Lung (tissue), 12 donors: ENCODE measurements around the gene INPP4B. TPM values are rescaled to one million over a fixed set of nuclear protein-coding genes. Genes with fewer than 3 reads are reported as not detected.

Source experiments
- ATAC-seq: fragments of 200-7000 bp; cut with Tn5 transposase; one replicate; pipeline ENCODE4 v1.9.1; 2020; ENCODE audit warnings: moderate number of reproducible peaks; ENCODE audit not compliant: insufficient read depth, low FRiP score
- DNase-seq, 3 donors: peaks; one replicate each; pipeline ENCODE4 v3.0.0-alpha.2; 2013 to 2017
- H3K27ac ChIP-seq, 2 donors: one replicate each; pipeline ENCODE4 v1.5.1; 2013; ENCODE audit warnings: mild to moderate bottlenecking in 2 of 2, moderate library complexity in 2 of 2, control low read depth in 1 of 2, inconsistent platforms in 1 of 2, low read depth in 1 of 2, low read length in 1 of 2
- H3K27me3 ChIP-seq, 3 donors: one replicate each; pipeline ENCODE4 v1.5.1; 2013; ENCODE audit warnings: low read length in 2 of 3; ENCODE audit not compliant: control insufficient read depth in 3 of 3, insufficient read depth in 3 of 3
- H3K36me3 ChIP-seq, 4 donors: one replicate each; pipeline ENCODE4 v1.5.1; 2013; ENCODE audit warnings: low read length in 4 of 4, mild to moderate bottlenecking in 1 of 4, moderate library complexity in 1 of 4; ENCODE audit not compliant: control insufficient read depth in 4 of 4, insufficient read depth in 4 of 4
- H3K4me1 ChIP-seq, 5 donors: one replicate each; pipeline ENCODE4 v1.5.1; 2013; ENCODE audit warnings: low read length in 5 of 5, mild to moderate bottlenecking in 2 of 5, moderate library complexity in 1 of 5; ENCODE audit not compliant: control insufficient read depth in 5 of 5, insufficient read depth in 5 of 5
- H3K4me3 ChIP-seq: one replicate; pipeline ENCODE4 v1.5.1; 2013; ENCODE audit warnings: mild to moderate bottlenecking, control low read depth, moderate library complexity
- H3K9ac ChIP-seq, 2 donors: one replicate each; pipeline ENCODE4 v1.5.1; 2013; ENCODE audit warnings: low read length in 2 of 2, control low read depth in 1 of 2; ENCODE audit not compliant: insufficient read depth in 1 of 2
- H3K9me3 ChIP-seq, 4 donors: one replicate each; pipeline ENCODE4 v1.5.1; 2013; ENCODE audit warnings: low read length in 3 of 4, mild to moderate bottlenecking in 1 of 4, moderate library complexity in 1 of 4; ENCODE audit not compliant: control insufficient read depth in 4 of 4, insufficient read depth in 3 of 4
- CTCF ChIP-seq: IDR thresholded peaks from 2 replicates; pipeline ENCODE4 v1.5.1; 2012; ENCODE audit warnings: mild to moderate bottlenecking; ENCODE audit errors: control extremely low read depth, extremely low read depth
- WGBS, 2 donors: extraction: QIAGEN DNeasy Blood & Tissue Kit; methylation state at CpG; one replicate each; pipeline ENCODE4 v1.1.7; 2013; 5-methylcytosine and 5-hydroxymethylcytosine counted together
- polyA plus RNA-seq, 2 donors: library from polyadenylated mRNA; stranded (reverse); fragments of 200-250 nt; gene quantifications; one replicate each; pipeline ENCODE4 v1.2.1, GENCODE V29; 2013
- total RNA-seq, 2 donors: library from RNA; depleted of rRNA in 1 of 2; stranded (reverse); fragments of >200 nt in 1 of 2; gene quantifications; one replicate each; pipeline ENCODE4 v1.2.1, GENCODE V29; 2014 to 2021
- donor health status: control.
- donor health status: control.
- donor health status: Bipolar disorder and iron deficiency.
- donor health status: healthy.
- donor health status: DM: yes; HTN: yes; CAD: no.

The INPP4B gene
- total and polyA plus RNA-seq, 4 donors = 2.4 to 32.6 (median 5.6) TPM

- no peak for TF ChIP-seq CTCF
- DNase-seq (no peak), ATAC-seq (no peak)
- Histone ChIP-seq H3K27ac (no peak overlapping the region), H3K4me3 (no peak overlapping the region), H3K9me3 (no peaks in the 10 kb centered on the region), H3K36me3 (no peaks in the 10 kb centered on the region), H3K4me1 (peaks cover 0 to 1% (median 0%) of the 10 kb centered on the region in 5 donors), H3K9ac (no peak overlapping the region), H3K27me3 (no peaks in the 10 kb centered on the region)
Observed at GRCh38 chr4:142413485-142413884, 432.6 kb downstream of the INPP4B start.

DNA sequence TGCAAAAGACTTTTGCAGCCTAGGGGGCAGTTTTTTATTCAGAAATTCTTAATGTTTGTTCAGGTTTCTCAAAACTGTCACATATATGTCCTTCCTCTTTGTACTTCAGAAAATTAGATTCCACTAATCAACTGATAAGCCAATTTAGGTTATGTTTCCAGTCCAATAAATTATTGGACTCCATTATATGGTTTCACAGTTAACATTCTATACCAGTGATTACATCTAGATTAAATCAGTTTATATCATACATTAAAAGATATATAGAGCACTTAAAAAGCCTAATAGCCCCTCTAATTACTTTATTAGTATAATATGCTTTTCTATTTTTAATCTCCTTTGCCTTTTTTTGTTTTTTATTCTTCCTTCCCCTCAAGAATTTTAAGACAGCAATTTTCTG, 434.1 kb downstream of the INPP4B start:
- Histone ChIP-seq H3K9me3 (no peaks in the 10 kb centered on the region), H3K9ac (no peak overlapping the region), H3K27me3 (no peaks in the 10 kb centered on the region), H3K4me3 (no peak overlapping the region), H3K36me3 (no peaks in the 10 kb centered on the region), H3K27ac (no peak overlapping the region), H3K4me1 (no peaks in the 10 kb centered on the region)
- ATAC-seq (no peak), DNase-seq (no peak)
- TF ChIP-seq CTCF = no peak

GRCh38 chr4:142408003-142408441, 438.1 kb downstream of the INPP4B start:
- no peak for DNase-seq
- Histone ChIP-seq H3K27ac (no peak overlapping the region), H3K9ac (no peak overlapping the region), H3K36me3 (no peaks in the 10 kb centered on the region), H3K4me1 (peaks cover 0 to 30% (median 6%) of the 10 kb centered on the region in 5 donors), H3K4me3 (no peak overlapping the region), H3K9me3 (no peaks in the 10 kb centered on the region), H3K27me3 (no peaks in the 10 kb centered on the region)
- 89 to 91% methylated on average over 5 of the region's 5 CpGs for WGBS, 2 donors
- no peak for TF ChIP-seq CTCF
- ATAC-seq = no peak

DNA sequence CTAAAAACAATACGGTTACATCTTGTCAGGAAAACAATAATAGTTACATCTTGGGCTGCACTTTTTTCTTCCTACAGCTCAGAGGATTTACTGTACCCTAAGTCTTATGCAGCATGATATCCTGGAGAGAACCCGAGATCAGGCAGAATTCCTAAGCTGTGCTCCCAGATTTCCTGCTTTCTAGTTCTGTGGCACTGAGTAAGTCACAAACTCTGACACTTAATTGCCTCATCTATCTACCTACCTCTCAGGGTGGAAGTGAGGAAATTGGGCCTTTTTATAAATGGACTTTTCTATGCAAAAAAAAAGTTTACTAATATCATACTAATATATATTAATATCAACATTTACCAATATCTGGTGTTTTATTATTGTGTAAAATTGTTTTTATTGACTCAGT, 438.5 kb downstream of the INPP4B start:
- Histone ChIP-seq H3K27me3 (no peaks in the 10 kb centered on the region), H3K27ac (no peak overlapping the region), H3K36me3 (no peaks in the 10 kb centered on the region), H3K9me3 (no peaks in the 10 kb centered on the region), H3K9ac (no peak overlapping the region), H3K4me1 (peaks cover 0 to 35% (median 6%) of the 10 kb centered on the region in 5 donors), H3K4me3 (no peak overlapping the region)
- DNase-seq = peak in 1 of 3 donors; percentile 5
- 70 to 81% methylated on average over 2 of the region's 2 CpGs for WGBS, 2 donors
- no peak for TF ChIP-seq CTCF
- no peak for ATAC-seq
